ENCODE measurements around the gene MACROH2A1.

DNA sequence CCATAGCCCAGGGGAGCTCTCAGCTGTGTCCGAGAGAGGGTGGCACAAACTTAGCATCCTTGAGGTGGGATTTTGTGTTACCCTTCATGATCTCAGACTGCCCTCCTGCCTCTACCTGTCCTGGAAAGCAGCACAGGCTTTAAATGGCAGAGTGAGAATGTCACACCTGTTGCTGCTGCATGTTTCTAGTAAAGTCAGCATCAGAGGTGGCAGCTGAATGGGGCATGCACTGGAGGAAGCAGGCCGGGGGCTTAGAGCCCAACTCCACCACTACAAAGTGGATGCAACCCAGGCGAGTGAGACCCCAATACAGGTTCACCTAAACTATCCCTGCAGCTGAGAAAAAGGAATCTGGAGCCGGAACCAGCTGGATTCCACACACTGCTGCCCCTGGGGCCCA is 51.6 kb downstream of the MACROH2A1 start:
- TF ChIP-seq, protein P1, sequence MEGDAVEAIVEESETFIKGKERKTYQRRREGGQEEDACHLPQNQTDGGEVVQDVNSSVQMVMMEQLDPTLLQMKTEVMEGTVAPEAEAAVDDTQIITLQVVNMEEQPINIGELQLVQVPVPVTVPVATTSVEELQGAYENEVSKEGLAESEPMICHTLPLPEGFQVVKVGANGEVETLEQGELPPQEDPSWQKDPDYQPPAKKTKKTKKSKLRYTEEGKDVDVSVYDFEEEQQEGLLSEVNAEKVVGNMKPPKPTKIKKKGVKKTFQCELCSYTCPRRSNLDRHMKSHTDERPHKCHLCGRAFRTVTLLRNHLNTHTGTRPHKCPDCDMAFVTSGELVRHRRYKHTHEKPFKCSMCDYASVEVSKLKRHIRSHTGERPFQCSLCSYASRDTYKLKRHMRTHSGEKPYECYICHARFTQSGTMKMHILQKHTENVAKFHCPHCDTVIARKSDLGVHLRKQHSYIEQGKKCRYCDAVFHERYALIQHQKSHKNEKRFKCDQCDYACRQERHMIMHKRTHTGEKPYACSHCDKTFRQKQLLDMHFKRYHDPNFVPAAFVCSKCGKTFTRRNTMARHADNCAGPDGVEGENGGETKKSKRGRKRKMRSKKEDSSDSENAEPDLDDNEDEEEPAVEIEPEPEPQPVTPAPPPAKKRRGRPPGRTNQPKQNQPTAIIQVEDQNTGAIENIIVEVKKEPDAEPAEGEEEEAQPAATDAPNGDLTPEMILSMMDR (IDR thresholded peaks at IDR 0.05; ENCODE audit: low read depth, low read length) = no peak
- TF ChIP-seq POLR2A (IDR thresholded peaks at IDR 0.05; ENCODE audit: extremely low read depth, insufficient read length) (no peak), MYC (IDR thresholded peaks at IDR 0.05; ENCODE audit: low read depth, low read length) (no peak)
- TF ChIP-seq, protein P2, sequence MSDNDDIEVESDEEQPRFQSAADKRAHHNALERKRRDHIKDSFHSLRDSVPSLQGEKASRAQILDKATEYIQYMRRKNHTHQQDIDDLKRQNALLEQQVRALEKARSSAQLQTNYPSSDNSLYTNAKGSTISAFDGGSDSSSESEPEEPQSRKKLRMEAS (IDR thresholded peaks at IDR 0.05; ENCODE audit: low read depth, low read length) = no peak

Measured in NB4 (cell line).